ENCODE data around the gene FLYWCH2.

Gene FLYWCH2

GRCh38 chr16:2855536-2855935, 27.5 kb upstream of the FLYWCH2 start:
- no peaks in the 10 kb centered on the region for H3K9me3 ChIP-seq (ENCODE audit: insufficient read depth, low read length)
- no peak overlapping the region for H3K9ac ChIP-seq (ENCODE audit: low read length)
- H3K9me2 ChIP-seq (replicated peaks; ENCODE audit: insufficient read depth, low read length) = no peaks in the 10 kb centered on the region
- no peak for TF ChIP-seq EZH2phosphoT487 (conservative IDR thresholded peaks at IDR 0.05; ENCODE audit: low read length)
- no peak for TF ChIP-seq CTCF (IDR thresholded peaks at IDR 0.05; ENCODE audit: insufficient read depth, low read length, poor library complexity, severe bottlenecking)
- no peak overlapping the region for H3K4me2 ChIP-seq (ENCODE audit: low read depth, low read length, poor library complexity, severe bottlenecking)
- no peaks in the 10 kb centered on the region for H3K79me2 ChIP-seq (ENCODE audit: insufficient read depth, low read length)
- no peaks in the 10 kb centered on the region for H4K20me1 ChIP-seq (ENCODE audit: low read depth, low read length)
- no peaks in the 10 kb centered on the region for H3F3A ChIP-seq (ENCODE audit: insufficient read depth)
- H3K36me3 ChIP-seq (ENCODE audit: low read length) = no peaks in the 10 kb centered on the region
- no peak overlapping the region for H3K27ac ChIP-seq (ENCODE audit: low read depth, low read length)
- H3K27me3 ChIP-seq (ENCODE audit: low read length) = no peaks in the 10 kb centered on the region
- H2AFZ ChIP-seq (ENCODE audit: low read depth, low read length, severe bottlenecking) = no peak overlapping the region
- no peak overlapping the region for H3K4me3 ChIP-seq (ENCODE audit: insufficient read depth, low read length, poor library complexity, severe bottlenecking)

GRCh38 chr16:2856061-2856670, 26.8 kb upstream of the FLYWCH2 start:
- Histone ChIP-seq H3K9me3 (ENCODE audit: insufficient read depth, low read length) (no peaks in the 10 kb centered on the region), H3K79me2 (ENCODE audit: insufficient read depth, low read length) (no peaks in the 10 kb centered on the region), H3K27me3 (ENCODE audit: low read length) (no peaks in the 10 kb centered on the region), H4K20me1 (ENCODE audit: low read depth, low read length) (no peaks in the 10 kb centered on the region), H3K4me3 (ENCODE audit: insufficient read depth, low read length, poor library complexity, severe bottlenecking) (no peak overlapping the region), H3K9ac (ENCODE audit: low read length) (no peak overlapping the region), H3K27ac (ENCODE audit: low read depth, low read length) (no peak overlapping the region), H3K4me2 (ENCODE audit: low read depth, low read length, poor library complexity, severe bottlenecking) (no peak overlapping the region), H3K9me2 (replicated peaks; ENCODE audit: insufficient read depth, low read length) (no peaks in the 10 kb centered on the region), H3K36me3 (ENCODE audit: low read length) (no peaks in the 10 kb centered on the region), H3F3A (ENCODE audit: insufficient read depth) (no peaks in the 10 kb centered on the region), H2AFZ (ENCODE audit: low read depth, low read length, severe bottlenecking) (no peak overlapping the region)
- TF ChIP-seq CTCF (IDR thresholded peaks at IDR 0.05; ENCODE audit: insufficient read depth, low read length, poor library complexity, severe bottlenecking) (no peak), EZH2phosphoT487 (conservative IDR thresholded peaks at IDR 0.05; ENCODE audit: low read length) (no peak)

GRCh38 chr16:2856686-2857450, 26.1 kb upstream of the FLYWCH2 start:
- no peaks in the 10 kb centered on the region for H3F3A ChIP-seq (ENCODE audit: insufficient read depth)
- no peak overlapping the region for H3K4me2 ChIP-seq (ENCODE audit: low read depth, low read length, poor library complexity, severe bottlenecking)

More at GRCh38 chr16:2856686-2857450, 26.1 kb upstream of the FLYWCH2 start:
- Histone ChIP-seq H3K9me2 (replicated peaks; ENCODE audit: insufficient read depth, low read length) (no peaks in the 10 kb centered on the region), H3K36me3 (ENCODE audit: low read length) (no peaks in the 10 kb centered on the region), H3K27ac (ENCODE audit: low read depth, low read length) (no peak overlapping the region), H3K79me2 (ENCODE audit: insufficient read depth, low read length) (no peaks in the 10 kb centered on the region), H3K9me3 (ENCODE audit: insufficient read depth, low read length) (no peaks in the 10 kb centered on the region), H3K27me3 (ENCODE audit: low read length) (no peaks in the 10 kb centered on the region), H3K4me3 (ENCODE audit: insufficient read depth, low read length, poor library complexity, severe bottlenecking) (no peak overlapping the region), H2AFZ (ENCODE audit: low read depth, low read length, severe bottlenecking) (no peak overlapping the region), H4K20me1 (ENCODE audit: low read depth, low read length) (no peaks in the 10 kb centered on the region), H3K9ac (ENCODE audit: low read length) (no peak overlapping the region)
- TF ChIP-seq CTCF (IDR thresholded peaks at IDR 0.05; ENCODE audit: insufficient read depth, low read length, poor library complexity, severe bottlenecking) (no peak), EZH2phosphoT487 (conservative IDR thresholded peaks at IDR 0.05; ENCODE audit: low read length) (no peak)
